HTERT RPE-1 (cell line): ENCODE measurements around the gene HCK.
"Not testable (repeated sequence)": the region's sequence is repeated elsewhere in the genome, so short reads cannot be mapped to it uniquely, and the experiment has no call there.

Source experiments
- in situ Hi-C: fragments of 300-500 bp; cut with MboI; formaldehyde crosslinking; loops from 4 replicates; pipeline ENCODE4 v1.14.3; 2020; ENCODE audit warnings: low sequenced_read_pairs

Gene HCK

GRCh38 chr20:32089637-32090362 is 37.8 kb downstream of the HCK start:
- in situ Hi-C loops, result no loop called here

GRCh38 chr20:32091888-32092346 is 39.9 kb downstream of the HCK start:
- in situ Hi-C loops, result no loop called here

- in situ Hi-C loops, result no loop called here
Observed at GRCh38 chr20:32098786-32099185, 46.7 kb downstream of the HCK start.

- in situ Hi-C loops, result no loop called here
Observed at GRCh38 chr20:32108814-32109391, 56.9 kb downstream of the HCK start.

- in situ Hi-C loops, result no loop called here
Observed at GRCh38 chr20:32109392-32110172, 57.5 kb downstream of the HCK start, which contains the start of gene TM9SF4. Gene TM9SF4, plus strand, starts transcription at chr20:32109714. Its CDS starts 27 bp downstream, at chr20:32109741.

- in situ Hi-C loops, result no loop called here
Observed at GRCh38 chr20:32110173-32110704, 58.2 kb downstream of the HCK start.

- in situ Hi-C loops, result no loop called here
Observed at GRCh38 chr20:32110727-32111126, 58.7 kb downstream of the HCK start.

- in situ Hi-C loops, result no loop called here
Observed at GRCh38 chr20:32111156-32111686, 59.2 kb downstream of the HCK start.

GRCh38 chr20:32111753-32112152 is 59.7 kb downstream of the HCK start:
- in situ Hi-C loops, result no loop called here

GRCh38 chr20:32112841-32113240 is 60.8 kb downstream of the HCK start:
- in situ Hi-C loops, result no loop called here

- in situ Hi-C loops, result no loop called here
Observed at GRCh38 chr20:32113591-32114260, 61.7 kb downstream of the HCK start.

GRCh38 chr20:32114305-32114960 is 62.4 kb downstream of the HCK start:
- in situ Hi-C loops, result no loop called here

GRCh38 chr20:32115211-32115767 is 63.2 kb downstream of the HCK start:
- in situ Hi-C loops, result no loop called here

- in situ Hi-C loops, result no loop called here
Observed at GRCh38 chr20:32116079-32116521, 64.1 kb downstream of the HCK start.

GRCh38 chr20:32116796-32117195 is 64.8 kb downstream of the HCK start:
- in situ Hi-C loops, result not testable (repeated sequence)

- in situ Hi-C loops, result not testable (repeated sequence)
Observed at GRCh38 chr20:32118427-32118826, 66.4 kb downstream of the HCK start.

GRCh38 chr20:32119734-32120133 is 67.7 kb downstream of the HCK start:
- in situ Hi-C loops, result no loop called here

GRCh38 chr20:32121908-32122307 is 69.9 kb downstream of the HCK start:
- in situ Hi-C loops, result not testable (repeated sequence)

- in situ Hi-C loops, result no loop called here
Observed at GRCh38 chr20:32123088-32123487, 71.0 kb downstream of the HCK start.
